Neutrophil (primary cell): ENCODE data around the gene ZMIZ2.
"Not testable (repeated sequence)": the region's sequence is repeated elsewhere in the genome, so short reads cannot be mapped to it uniquely, and the experiment has no call there.

ENCODE experiments used
- H3K27ac ChIP-seq: fragments of 200-600 bp; sonication (generic); 2 replicates; pipeline ENCODE4 v1.5.1; 2016; ENCODE audit warnings: mild to moderate bottlenecking, moderate library complexity
- H3K27me3 ChIP-seq: fragments of 200-600 bp; sonication (generic); 2 replicates; pipeline ENCODE4 v1.6.0; 2016; ENCODE audit warnings: mild to moderate bottlenecking
- H3K36me3 ChIP-seq: fragments of 200-600 bp; sonication (generic); 2 replicates; pipeline ENCODE4 v1.5.1; 2017
- H3K4me1 ChIP-seq, 2 experiments: fragments of 200-600 bp in 1 of 2; sonication (generic) in 1 of 2; 1 replicate in 1 of 2; 2 replicates in 1 of 2; pipeline versions ENCODE4 v1.5.1 to v1.6.1; 2013 to 2016; ENCODE audit warnings: low read depth in 1 of 2, low read length in 1 of 2, mild to moderate bottlenecking in 1 of 2, moderate library complexity in 1 of 2; ENCODE audit not compliant: control insufficient read depth in 1 of 2, insufficient read depth in 1 of 2
- H3K4me3 ChIP-seq, 2 experiments: fragments of 200-600 bp in 1 of 2; sonication (generic) in 1 of 2; 1 replicate in 1 of 2; 2 replicates in 1 of 2; pipeline ENCODE4 v1.5.1; 2013 to 2016; ENCODE audit warnings: low read depth in 1 of 2, low read length in 1 of 2, mild to moderate bottlenecking in 1 of 2, moderate library complexity in 1 of 2
- H3K9me3 ChIP-seq: fragments of 200-600 bp; sonication (generic); 2 replicates; pipeline ENCODE4 v1.5.1; 2016
- TF ChIP-seq, protein P1 (sequence below): fragments of 200-600 bp; sonication (generic); IDR thresholded peaks from 2 replicates; pipeline ENCODE4 v1.5.1; 2016; ENCODE audit warnings: antibody characterized with exemption

The ZMIZ2 gene

DNA sequence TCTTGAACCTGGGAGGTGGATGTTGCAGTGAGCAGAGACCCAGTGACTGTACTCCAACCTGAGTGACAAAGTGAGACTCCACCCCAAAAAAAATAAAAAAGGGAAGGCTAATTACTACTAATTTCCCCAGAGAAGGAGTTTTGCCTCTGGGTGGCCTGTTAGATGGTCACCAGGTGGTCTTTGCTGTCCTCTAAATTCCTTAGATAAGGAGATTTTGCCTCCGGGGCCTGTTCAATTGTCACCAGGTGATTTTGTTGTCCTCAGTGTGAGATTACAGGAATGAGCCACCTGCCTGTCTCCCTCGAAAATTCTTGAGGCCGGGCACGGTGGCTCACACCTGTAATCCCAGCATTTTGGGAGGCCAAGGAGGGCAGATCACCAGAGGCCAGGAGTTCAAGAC, 24.4 kb upstream of the ZMIZ2 start:
- Histone ChIP-seq H3K27me3 (no peaks in the 10 kb centered on the region), H3K4me3 (no peak overlapping the region), H3K36me3 (no peaks in the 10 kb centered on the region), H3K27ac (no peak overlapping the region), H3K4me1 (no peaks in the 10 kb centered on the region), H3K9me3 (no peaks in the 10 kb centered on the region)
- TF ChIP-seq, protein P1, sequence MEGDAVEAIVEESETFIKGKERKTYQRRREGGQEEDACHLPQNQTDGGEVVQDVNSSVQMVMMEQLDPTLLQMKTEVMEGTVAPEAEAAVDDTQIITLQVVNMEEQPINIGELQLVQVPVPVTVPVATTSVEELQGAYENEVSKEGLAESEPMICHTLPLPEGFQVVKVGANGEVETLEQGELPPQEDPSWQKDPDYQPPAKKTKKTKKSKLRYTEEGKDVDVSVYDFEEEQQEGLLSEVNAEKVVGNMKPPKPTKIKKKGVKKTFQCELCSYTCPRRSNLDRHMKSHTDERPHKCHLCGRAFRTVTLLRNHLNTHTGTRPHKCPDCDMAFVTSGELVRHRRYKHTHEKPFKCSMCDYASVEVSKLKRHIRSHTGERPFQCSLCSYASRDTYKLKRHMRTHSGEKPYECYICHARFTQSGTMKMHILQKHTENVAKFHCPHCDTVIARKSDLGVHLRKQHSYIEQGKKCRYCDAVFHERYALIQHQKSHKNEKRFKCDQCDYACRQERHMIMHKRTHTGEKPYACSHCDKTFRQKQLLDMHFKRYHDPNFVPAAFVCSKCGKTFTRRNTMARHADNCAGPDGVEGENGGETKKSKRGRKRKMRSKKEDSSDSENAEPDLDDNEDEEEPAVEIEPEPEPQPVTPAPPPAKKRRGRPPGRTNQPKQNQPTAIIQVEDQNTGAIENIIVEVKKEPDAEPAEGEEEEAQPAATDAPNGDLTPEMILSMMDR = no peak

DNA sequence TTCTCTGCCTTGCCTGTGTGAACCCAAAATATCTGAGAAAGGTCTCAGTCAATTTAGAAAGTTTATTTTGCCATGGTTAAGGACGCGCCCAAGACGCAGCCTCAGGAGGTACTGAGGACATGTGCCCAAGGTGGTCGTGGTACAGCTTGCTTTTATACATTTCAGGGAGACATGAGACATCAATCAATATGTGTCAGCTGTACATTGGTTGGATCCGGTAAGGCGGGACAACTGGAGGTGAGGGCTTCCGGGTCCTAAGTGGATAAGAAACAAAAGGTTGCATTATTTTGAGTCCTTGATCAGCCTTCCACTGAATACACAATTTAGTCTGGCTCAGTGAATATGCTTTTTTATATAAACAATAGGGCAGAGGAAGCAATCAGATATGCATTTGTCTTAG, 22.4 kb upstream of the ZMIZ2 start:
- not testable (repeated sequence) for H3K27me3 ChIP-seq, H3K4me3 ChIP-seq, H3K36me3 ChIP-seq, H3K9me3 ChIP-seq, H3K27ac ChIP-seq, H3K4me1 ChIP-seq

DNA sequence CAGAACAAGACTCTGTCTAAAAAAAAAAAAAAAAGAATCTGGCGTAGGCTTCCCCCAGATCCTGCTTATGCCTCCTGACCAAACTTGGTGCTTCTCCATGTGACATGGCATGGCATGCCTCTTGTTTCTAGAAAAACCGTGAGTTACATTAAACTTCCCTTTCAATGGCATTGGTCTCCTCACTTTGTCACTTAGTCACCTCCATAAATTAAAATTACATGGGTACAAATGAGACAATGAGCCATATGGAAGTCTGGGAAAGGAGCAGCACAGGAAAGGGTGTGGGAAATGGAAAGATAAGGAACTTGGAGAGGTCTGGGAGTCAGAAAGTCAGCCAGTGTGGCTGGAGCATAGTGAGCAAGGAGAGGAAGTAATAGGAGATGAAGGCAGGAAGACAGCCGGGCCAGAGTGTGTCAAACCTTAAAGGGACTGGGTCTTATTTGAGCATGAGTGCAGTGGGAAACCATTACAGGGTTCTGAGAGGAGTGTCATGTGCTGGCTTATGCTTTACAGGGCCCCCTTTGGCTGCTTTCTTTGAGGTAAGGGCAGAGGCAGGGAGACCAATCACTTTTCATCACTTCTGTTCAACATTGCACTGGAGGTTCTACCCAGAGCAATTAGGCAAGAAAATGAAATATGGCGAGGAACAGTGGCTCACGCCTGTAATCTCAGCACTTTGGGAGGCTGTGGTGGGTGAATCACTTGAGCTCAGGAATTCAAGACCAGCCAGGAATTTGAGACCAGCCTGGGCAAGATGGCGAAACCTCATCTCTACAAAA, 21.3 kb upstream of the ZMIZ2 start:
- no peaks in the 10 kb centered on the region for H3K4me1 ChIP-seq
- H3K27ac ChIP-seq = no peak overlapping the region
- H3K9me3 ChIP-seq = no peaks in the 10 kb centered on the region
- H3K36me3 ChIP-seq = no peaks in the 10 kb centered on the region
- H3K27me3 ChIP-seq = no peaks in the 10 kb centered on the region
- H3K4me3 ChIP-seq = no peak overlapping the region
- TF ChIP-seq, protein P1 = no peak

DNA sequence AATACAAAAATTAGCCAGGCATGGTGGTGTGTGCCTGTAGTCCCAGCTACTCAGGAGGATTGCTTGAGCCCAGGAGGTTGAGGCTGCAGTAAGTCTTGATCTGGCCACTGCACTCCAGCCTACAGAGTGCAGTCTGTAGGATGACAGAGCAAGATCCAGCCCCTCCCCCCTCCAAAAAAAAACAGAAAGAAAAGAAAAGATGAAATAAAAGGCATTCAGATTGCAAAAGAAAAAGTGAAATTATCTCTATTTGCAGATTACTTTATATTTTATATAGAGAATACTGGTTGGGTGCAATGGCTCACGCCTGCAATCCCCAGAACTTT, 20.7 kb upstream of the ZMIZ2 start:
- H3K27me3 ChIP-seq = no peaks in the 10 kb centered on the region
- TF ChIP-seq, protein P1 = no peak
- no peaks in the 10 kb centered on the region for H3K4me1 ChIP-seq
- no peak overlapping the region for H3K27ac ChIP-seq
- no peak overlapping the region for H3K4me3 ChIP-seq
- H3K9me3 ChIP-seq = no peaks in the 10 kb centered on the region
- no peaks in the 10 kb centered on the region for H3K36me3 ChIP-seq

DNA sequence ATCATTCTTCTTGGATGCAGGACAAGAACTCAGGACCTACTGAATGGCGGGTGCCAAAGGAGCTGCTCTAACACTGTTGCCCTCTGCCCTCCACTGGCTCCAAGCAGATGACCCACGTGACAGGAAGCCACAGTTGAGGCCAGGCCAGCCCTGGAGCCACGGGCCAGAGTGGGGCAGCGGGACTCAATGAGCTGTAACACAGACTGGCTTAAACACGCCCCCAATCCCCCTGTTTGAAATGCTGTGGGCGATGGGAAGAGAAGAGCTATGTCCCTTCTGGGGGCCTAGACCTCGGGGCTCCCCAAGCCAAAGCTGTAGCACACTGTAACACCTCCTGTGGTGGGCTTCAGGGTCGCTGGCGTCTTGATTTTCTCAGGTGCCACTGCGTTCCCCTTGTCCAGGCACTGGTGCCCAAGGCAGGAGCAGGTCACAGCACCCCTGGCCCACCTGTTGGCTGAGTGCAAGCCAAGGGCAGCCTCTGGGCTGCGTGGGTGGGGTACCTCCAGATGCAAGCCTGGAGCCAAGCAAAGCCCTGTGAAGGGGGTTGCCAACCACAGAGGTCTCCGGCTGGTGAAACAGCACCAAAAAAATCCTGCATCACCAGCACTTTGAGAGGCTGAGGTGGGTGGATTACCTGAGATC, 18.6 kb upstream of the ZMIZ2 start:
- Histone ChIP-seq H3K4me3 (no peak overlapping the region), H3K9me3 (no peaks in the 10 kb centered on the region), H3K27ac (no peak overlapping the region), H3K36me3 (no peaks in the 10 kb centered on the region), H3K4me1 (no peaks in the 10 kb centered on the region), H3K27me3 (no peaks in the 10 kb centered on the region)
- TF ChIP-seq, protein P1 = no peak

DNA sequence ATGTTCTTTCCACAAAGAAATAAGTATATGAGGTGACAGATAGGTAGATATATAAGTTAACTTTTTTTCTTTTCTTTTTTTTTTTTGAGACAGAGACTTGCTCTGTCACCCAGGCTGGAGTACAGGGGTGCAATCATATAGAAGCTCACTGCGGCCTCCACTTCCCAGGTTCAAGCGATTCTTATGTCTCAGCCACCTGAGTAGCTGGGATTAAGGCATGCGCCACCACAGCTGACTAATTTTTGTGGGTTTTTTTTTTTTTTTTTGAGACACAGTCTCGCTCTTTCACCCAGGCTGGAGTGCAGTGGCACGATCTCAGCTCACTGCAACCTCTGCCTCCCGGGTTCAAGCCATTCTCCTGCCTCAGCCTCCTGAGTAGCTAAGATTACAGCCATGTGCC, 15.7 kb upstream of the ZMIZ2 start:
- not testable (repeated sequence) for H3K4me3 ChIP-seq, H3K9me3 ChIP-seq, H3K27me3 ChIP-seq, H3K36me3 ChIP-seq, H3K27ac ChIP-seq, H3K4me1 ChIP-seq
